ENCODE results near the gene RABL6. TPM values are rescaled to one million over a fixed set of nuclear protein-coding genes. Genes with fewer than 3 reads are reported as not detected.
"Not testable (repeated sequence)": the region's sequence is repeated elsewhere in the genome, so short reads cannot be mapped to it uniquely, and the experiment has no call there.

The RABL6 gene
- total RNA-seq, 2 donors from 2014 or later, result 126 to 163 TPM

- no peaks in the 10 kb centered on the region for H3K4me1 ChIP-seq
- TF ChIP-seq CTCF (IDR thresholded peaks at IDR 0.05), result no peak
- DNase-seq, result no peak
- H3K9me3 ChIP-seq, result no peaks in the 10 kb centered on the region
- no peak overlapping the region for H3K27ac ChIP-seq
- no peak overlapping the region for H3K4me3 ChIP-seq
- no peaks in the 10 kb centered on the region for H3K27me3 ChIP-seq
- intact Hi-C loops (cut with DNase I), result no loop called here
- no peak overlapping the region for H3K9ac ChIP-seq (ENCODE audit: low read depth in 2 of 2, low read length in 2 of 2)
- no peaks in the 10 kb centered on the region for H3K36me3 ChIP-seq
Measured at GRCh38 chr9:136875155-136875554, 67.4 kb downstream of the RABL6 start.

GRCh38 chr9:136876476-136876875 is 68.7 kb downstream of the RABL6 start:
- Histone ChIP-seq H3K4me1 (no peaks in the 10 kb centered on the region), H3K27me3 (no peaks in the 10 kb centered on the region), H3K27ac (no peak overlapping the region), H3K9me3 (no peaks in the 10 kb centered on the region), H3K4me3 (no peak overlapping the region), H3K36me3 (no peaks in the 10 kb centered on the region), H3K9ac (ENCODE audit: low read depth in 2 of 2, low read length in 2 of 2) (no peak overlapping the region)
- TF ChIP-seq CTCF (IDR thresholded peaks at IDR 0.05), result no peak
- no peak for DNase-seq
- intact Hi-C loops (cut with DNase I), result no loop called here

- no peak overlapping the region for H3K4me3 ChIP-seq
- H3K27me3 ChIP-seq, result no peaks in the 10 kb centered on the region
- H3K4me1 ChIP-seq, result peaks cover 9% of the 10 kb centered on the region
- H3K27ac ChIP-seq, result no peak overlapping the region
- intact Hi-C loops (cut with DNase I), result loop anchor here (10.0 kb wide), 1 partner anchor 54 kb away; no protein-coding TSS in a partner anchor
- no peak overlapping the region for H3K9ac ChIP-seq (ENCODE audit: low read depth in 2 of 2, low read length in 2 of 2)
- no peak for DNase-seq
- H3K9me3 ChIP-seq, result no peaks in the 10 kb centered on the region
- H3K36me3 ChIP-seq, result no peaks in the 10 kb centered on the region
- TF ChIP-seq CTCF (IDR thresholded peaks at IDR 0.05), result no peak
Measured at GRCh38 chr9:136880651-136881050, 72.9 kb downstream of the RABL6 start.

- H3K27me3 ChIP-seq, result no peaks in the 10 kb centered on the region
- DNase-seq, result no peak
- intact Hi-C loops (cut with DNase I), result loop anchor here (10.0 kb wide), 1 partner anchor 53 kb away; no protein-coding TSS in a partner anchor
- TF ChIP-seq CTCF (IDR thresholded peaks at IDR 0.05), result no peak
- H3K4me3 ChIP-seq, result peak overlapping the region; percentile 15
- H3K4me1 ChIP-seq, result peaks cover 9% of the 10 kb centered on the region
- peak overlapping the region; percentile 75 for H3K27ac ChIP-seq
- no peaks in the 10 kb centered on the region for H3K9me3 ChIP-seq
- peak overlapping the region; percentile 27 to 70 for H3K9ac ChIP-seq (ENCODE audit: low read depth in 2 of 2, low read length in 2 of 2)
- H3K36me3 ChIP-seq, result no peaks in the 10 kb centered on the region
Measured at GRCh38 chr9:136881691-136882108, 74.0 kb downstream of the RABL6 start.

GRCh38 chr9:136882109-136882946 is 74.6 kb downstream of the RABL6 start:
- TF ChIP-seq CTCF (IDR thresholded peaks at IDR 0.05), result no peak
- Histone ChIP-seq H3K27me3 (no peaks in the 10 kb centered on the region), H3K27ac (peak overlapping the region; percentile 75), H3K4me3 (peak overlapping the region; percentile 15), H3K4me1 (peaks cover 9% of the 10 kb centered on the region), H3K9ac (ENCODE audit: low read depth in 2 of 2, low read length in 2 of 2) (peak overlapping the region; percentile 13 to 70), H3K36me3 (no peaks in the 10 kb centered on the region), H3K9me3 (no peaks in the 10 kb centered on the region)
- intact Hi-C loops (cut with DNase I), result loop anchor here (10.0 kb wide), 1 partner anchor 52 kb away; no protein-coding TSS in a partner anchor
- peak; percentile 69 for DNase-seq

- not testable (repeated sequence) for H3K4me3 ChIP-seq; H3K36me3 ChIP-seq; H3K9me3 ChIP-seq; DNase-seq; H3K9ac ChIP-seq (ENCODE audit: low read depth in 2 of 2, low read length in 2 of 2); H3K4me1 ChIP-seq; H3K27me3 ChIP-seq
- H3K27ac ChIP-seq, result peak overlapping the region; percentile 75
- intact Hi-C loops (cut with DNase I), result loop anchor here (10.0 kb wide), 1 partner anchor 52 kb away; no protein-coding TSS in a partner anchor
Measured at GRCh38 chr9:136882947-136883283, 75.2 kb downstream of the RABL6 start.

- H3K9me3 ChIP-seq; H3K9ac ChIP-seq (ENCODE audit: low read depth in 2 of 2, low read length in 2 of 2); H3K27ac ChIP-seq; H3K4me3 ChIP-seq; H3K27me3 ChIP-seq; DNase-seq; H3K4me1 ChIP-seq; H3K36me3 ChIP-seq: not testable (repeated sequence)
- intact Hi-C loops (cut with DNase I), result loop anchor here (10.0 kb wide), 1 partner anchor 51 kb away; no protein-coding TSS in a partner anchor
Measured at GRCh38 chr9:136883670-136884069, 75.9 kb downstream of the RABL6 start.
